MM.1S (cell line): Measurements from ENCODE around the gene ZFPM1.

ENCODE experiments used
- DNase-seq: peaks from one replicate; pipeline ENCODE4 v3.0.0-alpha.2; 2015
- H2AFZ ChIP-seq: fragments of 300-600 bp; sonication (generic); 2 replicates; pipeline ENCODE4 v1.6.0; 2016; ENCODE audit warnings: antibody characterized with exemption, low read length
- H3F3A ChIP-seq: fragments of 300-600 bp; sonication (generic); 2 replicates; pipeline ENCODE4 v1.6.1; 2016; ENCODE audit warnings: mild to moderate bottlenecking, antibody characterized with exemption, low read length, moderate library complexity, mixed read lengths; ENCODE audit not compliant: insufficient read depth
- H3K27ac ChIP-seq: fragments of 300-600 bp; sonication (generic); 2 replicates; pipeline ENCODE4 v1.5.1; 2016; ENCODE audit warnings: mild to moderate bottlenecking, low read length
- H3K27me3 ChIP-seq: fragments of 300-600 bp; sonication (generic); replicated peaks from 2 replicates; pipeline ENCODE4 v1.6.0; 2016; ENCODE audit warnings: low read length; ENCODE audit not compliant: insufficient read depth
- H3K36me3 ChIP-seq: fragments of 300-600 bp; sonication (generic); replicated peaks from 2 replicates; pipeline ENCODE4 v1.6.1; 2016; ENCODE audit warnings: mild to moderate bottlenecking, low read length, mixed read lengths; ENCODE audit not compliant: insufficient read depth
- H3K4me1 ChIP-seq: fragments of 300-600 bp; sonication (generic); 2 replicates; pipeline ENCODE4 v1.6.1; 2016; ENCODE audit warnings: low read length, mixed read lengths
- H3K4me2 ChIP-seq: fragments of 300-600 bp; sonication (generic); 2 replicates; pipeline ENCODE4 v1.6.0; 2016; ENCODE audit warnings: low read depth, low read length
- H3K4me3 ChIP-seq: fragments of 300-600 bp; sonication (generic); 2 replicates; pipeline ENCODE4 v1.5.1; 2016; ENCODE audit warnings: low read length, mixed read lengths
- H3K79me2 ChIP-seq: fragments of 300-600 bp; sonication (generic); 2 replicates; pipeline ENCODE4 v1.6.1; 2016; ENCODE audit warnings: mixed run types, low read length, mixed read lengths
- H3K9ac ChIP-seq: fragments of 300-600 bp; sonication (generic); 2 replicates; pipeline ENCODE4 v1.6.1; 2016; ENCODE audit warnings: low read length, mixed read lengths
- H3K9me2 ChIP-seq: fragments of 300-600 bp; sonication (generic); replicated peaks from 2 replicates; pipeline ENCODE4 v1.6.1; 2016; ENCODE audit warnings: mild to moderate bottlenecking, low read length, mixed read lengths; ENCODE audit not compliant: insufficient read depth
- H3K9me3 ChIP-seq: fragments of 300-600 bp; sonication (generic); replicated peaks from 2 replicates; pipeline ENCODE4 v1.6.1; 2016; ENCODE audit warnings: mild to moderate bottlenecking, low read length, mixed read lengths; ENCODE audit not compliant: insufficient read depth
- H4K20me1 ChIP-seq: fragments of 300-600 bp; sonication (generic); 2 replicates; pipeline ENCODE4 v1.6.1; 2016; ENCODE audit warnings: mild to moderate bottlenecking, low read length, moderate library complexity, mixed read lengths; ENCODE audit not compliant: insufficient read depth
- CTCF ChIP-seq: fragments of 300-600 bp; sonication (generic); IDR thresholded peaks from 2 replicates; pipeline ENCODE4 v1.5.1; 2016; ENCODE audit warnings: antibody characterized with exemption, low read length, mixed read lengths
- EZH2 ChIP-seq: fragments of 300-600 bp; sonication (generic); optimal IDR thresholded peaks from 2 replicates; pipeline ENCODE3; 2017; ENCODE audit warnings: low read depth, mild to moderate bottlenecking, antibody characterized with exemption, low read length, mixed read lengths
- EZH2phosphoT487 ChIP-seq: fragments of 300-600 bp; sonication (generic); IDR thresholded peaks from 2 replicates; pipeline ENCODE4 v1.6.1; 2018; ENCODE audit warnings: antibody characterized with exemption, low read length

ZFPM1 gene

GRCh38 chr16:88531931-88532433, 78.9 kb downstream of the ZFPM1 start:
- H4K20me1 ChIP-seq = no peaks in the 10 kb centered on the region
- no peak overlapping the region for H2AFZ ChIP-seq
- H3K9ac ChIP-seq = no peak overlapping the region
- no peak overlapping the region for H3K4me3 ChIP-seq
- no peak overlapping the region for H3K27ac ChIP-seq
- H3K9me3 ChIP-seq = no peaks in the 10 kb centered on the region
- no peaks in the 10 kb centered on the region for H3K36me3 ChIP-seq
- no peak for TF ChIP-seq EZH2
- H3K9me2 ChIP-seq = no peaks in the 10 kb centered on the region
- H3K4me1 ChIP-seq = no peaks in the 10 kb centered on the region
- DNase-seq = no peak
- H3K4me2 ChIP-seq = no peak overlapping the region
- H3F3A ChIP-seq = no peaks in the 10 kb centered on the region
- no peaks in the 10 kb centered on the region for H3K27me3 ChIP-seq
- H3K79me2 ChIP-seq = no peaks in the 10 kb centered on the region

DNA sequence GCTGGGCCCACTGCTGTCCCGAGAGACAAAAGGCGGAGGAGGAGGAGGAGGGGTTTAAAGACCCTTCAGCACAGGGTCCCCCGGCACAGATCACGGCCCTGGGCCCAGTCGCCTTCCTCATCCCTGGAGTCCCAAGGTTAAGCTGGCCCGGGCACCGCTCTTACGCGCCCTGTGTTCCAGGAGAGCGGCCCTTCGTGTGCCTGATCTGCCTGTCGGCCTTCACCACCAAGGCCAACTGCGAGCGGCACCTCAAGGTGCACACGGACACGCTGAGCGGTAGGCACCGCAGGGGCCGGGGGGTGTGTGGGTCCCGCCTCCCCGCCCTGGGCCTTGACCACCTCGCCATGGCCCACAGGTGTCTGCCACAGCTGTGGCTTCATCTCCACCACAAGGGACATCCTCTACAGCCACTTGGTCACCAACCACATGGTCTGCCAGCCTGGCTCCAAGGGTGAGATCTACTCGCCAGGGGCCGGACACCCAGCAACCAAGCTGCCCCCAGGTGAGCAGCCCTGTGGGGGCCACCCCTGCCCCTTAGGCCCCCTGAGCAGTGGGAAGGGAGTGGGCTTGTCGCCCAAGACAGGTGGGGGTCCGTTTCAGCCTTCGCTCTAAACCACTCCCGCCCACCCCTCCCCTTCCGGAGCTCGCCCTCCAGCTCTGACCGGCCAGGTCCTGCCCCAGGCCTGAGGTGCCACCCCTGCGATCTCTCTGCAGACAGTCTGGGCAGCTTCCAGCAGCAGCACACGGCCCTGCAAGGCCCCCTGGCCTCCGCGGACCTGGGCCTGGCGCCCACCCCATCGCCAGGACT, 79.6 kb downstream of the ZFPM1 start:
- no peaks in the 10 kb centered on the region for H3K79me2 ChIP-seq
- no peak overlapping the region for H3K4me3 ChIP-seq
- no peak overlapping the region for H3K27ac ChIP-seq
- no peak for TF ChIP-seq EZH2
- no peak for TF ChIP-seq EZH2phosphoT487
- no peak for TF ChIP-seq CTCF
- no peaks in the 10 kb centered on the region for H4K20me1 ChIP-seq
- no peaks in the 10 kb centered on the region for H3K4me1 ChIP-seq
- DNase-seq = no peak
- no peak overlapping the region for H2AFZ ChIP-seq
- H3K9me2 ChIP-seq = no peaks in the 10 kb centered on the region
- H3K27me3 ChIP-seq = no peaks in the 10 kb centered on the region
- no peaks in the 10 kb centered on the region for H3K9me3 ChIP-seq
- H3K9ac ChIP-seq = no peak overlapping the region
- H3F3A ChIP-seq = no peaks in the 10 kb centered on the region
- no peak overlapping the region for H3K4me2 ChIP-seq
- H3K36me3 ChIP-seq = no peaks in the 10 kb centered on the region

- Histone ChIP-seq H3K9me3 (no peaks in the 10 kb centered on the region), H3K4me2 (no peak overlapping the region), H4K20me1 (no peaks in the 10 kb centered on the region), H3K4me3 (no peak overlapping the region), H3K36me3 (no peaks in the 10 kb centered on the region), H3K79me2 (no peaks in the 10 kb centered on the region), H3F3A (no peaks in the 10 kb centered on the region), H3K27ac (no peak overlapping the region), H3K4me1 (no peaks in the 10 kb centered on the region), H3K9ac (no peak overlapping the region), H3K27me3 (no peaks in the 10 kb centered on the region), H3K9me2 (no peaks in the 10 kb centered on the region), H2AFZ (no peak overlapping the region)
- TF ChIP-seq EZH2phosphoT487 = no peak
- DNase-seq = no peak
These were observed 80.4 kb downstream of the ZFPM1 start for GRCh38 chr16:88533381-88533917.

- DNase-seq = peak; percentile 67
- no peaks in the 10 kb centered on the region for H3K4me1 ChIP-seq
- H3K4me2 ChIP-seq = no peak overlapping the region
- no peak overlapping the region for H2AFZ ChIP-seq
- no peaks in the 10 kb centered on the region for H3F3A ChIP-seq
- H3K9ac ChIP-seq = no peak overlapping the region
- H4K20me1 ChIP-seq = no peaks in the 10 kb centered on the region
- H3K36me3 ChIP-seq = no peaks in the 10 kb centered on the region
- H3K4me3 ChIP-seq = no peak overlapping the region; the same call in 1 of the 2 replicates
- H3K27me3 ChIP-seq = no peaks in the 10 kb centered on the region
- H3K79me2 ChIP-seq = no peaks in the 10 kb centered on the region
- TF ChIP-seq EZH2phosphoT487 (no peak), EZH2 (no peak), CTCF (no peak)
- no peak overlapping the region for H3K27ac ChIP-seq
- H3K9me3 ChIP-seq = no peaks in the 10 kb centered on the region
- H3K9me2 ChIP-seq = no peaks in the 10 kb centered on the region
These were observed 81.0 kb downstream of the ZFPM1 start for GRCh38 chr16:88533932-88534637.
